Activated CD8-positive, alpha-beta memory T cell treated with anti-CD3 and anti-CD28 coated beads, Interleukin-2, amount 10 ng/mL, durations not matched to agents 7 days and 5 days (primary cell): Measurements from ENCODE around the gene TTC23. TPM values are rescaled to one million over a fixed set of nuclear protein-coding genes. Genes with fewer than 3 reads are reported as not detected.

Experiments
- ATAC-seq: fragments of 150-1000 bp; cut with Tn5 transposase; one replicate; pipeline ENCODE4 v1.10.0; 2021; ENCODE audit warnings: moderate library complexity
- CTCF ChIA-PET: fragments of 350-600 bp; sonication (Branson Sonifier 250); formaldehyde crosslinking; loops from one replicate; lab custom pipeline; 2021; ENCODE audit warnings: antibody characterized with exemption; lab: Charles Lee
- DNase-seq: peaks from one replicate; pipeline ENCODE4 v3.0.0-alpha.2; 2020
- H3K27ac Mint-ChIP-seq: one replicate; pipeline ENCODE4 v1.8.0; 2021; ENCODE audit warnings: mild to moderate bottlenecking, mixed read lengths
- H3K27me3 Mint-ChIP-seq: one replicate; pipeline ENCODE4 v1.8.0; 2021; ENCODE audit warnings: mixed read lengths
- H3K36me3 Mint-ChIP-seq: one replicate; pipeline ENCODE4 v1.8.0; 2021; ENCODE audit warnings: mild to moderate bottlenecking, mixed read lengths
- H3K4me1 Mint-ChIP-seq: one replicate; pipeline ENCODE4 v1.8.0; 2021; ENCODE audit warnings: mixed read lengths
- H3K4me3 Mint-ChIP-seq: one replicate; pipeline ENCODE4 v1.8.0; 2021; ENCODE audit warnings: mild to moderate bottlenecking, moderate library complexity, mixed read lengths
- H3K9me3 Mint-ChIP-seq: one replicate; pipeline ENCODE4 v1.8.0; 2022; ENCODE audit warnings: low read depth, mixed read lengths
- total RNA-seq, 2 experiments: library from RNA; stranded (reverse); gene quantifications; one replicate each; pipeline ENCODE4 v1.2.3, GENCODE V29; 2021

Gene TTC23
- total RNA-seq, 2 experiments from 2014 or later = 1.2 TPM

GRCh38 chr15:99131441-99132023 lies 117.8 kb downstream of the TTC23 start:
- H3K9me3 Mint-ChIP-seq = no peaks in the 10 kb centered on the region
- ATAC-seq = no peak
- no peaks in the 10 kb centered on the region for H3K36me3 Mint-ChIP-seq
- DNase-seq = no peak
- CTCF ChIA-PET = no interaction called here
- no peak overlapping the region for H3K27ac Mint-ChIP-seq
- H3K4me1 Mint-ChIP-seq = peaks cover 10% of the 10 kb centered on the region
- no peak overlapping the region for H3K4me3 Mint-ChIP-seq
- no peaks in the 10 kb centered on the region for H3K27me3 Mint-ChIP-seq

GRCh38 chr15:99130765-99131440 lies 118.5 kb downstream of the TTC23 start:
- CTCF ChIA-PET = no interaction called here

GRCh38 chr15:99130314-99130713 lies 119.1 kb downstream of the TTC23 start:
- no peaks in the 10 kb centered on the region for H3K27me3 Mint-ChIP-seq
- CTCF ChIA-PET = no interaction called here
- no peak for DNase-seq
- H3K9me3 Mint-ChIP-seq = no peaks in the 10 kb centered on the region
- no peak for ATAC-seq
- H3K4me3 Mint-ChIP-seq = no peak overlapping the region
- H3K4me1 Mint-ChIP-seq = peaks cover 7% of the 10 kb centered on the region
- no peak overlapping the region for H3K27ac Mint-ChIP-seq
- H3K36me3 Mint-ChIP-seq = no peaks in the 10 kb centered on the region

More at GRCh38 chr15:99130765-99131440, 118.5 kb downstream of the TTC23 start:
- DNase-seq (no peak), ATAC-seq (no peak)
- Mint-ChIP-seq H3K36me3 (no peaks in the 10 kb centered on the region), H3K27me3 (no peaks in the 10 kb centered on the region), H3K27ac (no peak overlapping the region), H3K9me3 (no peaks in the 10 kb centered on the region), H3K4me1 (peaks cover 10% of the 10 kb centered on the region), H3K4me3 (no peak overlapping the region)

- Mint-ChIP-seq H3K27ac (no peak overlapping the region), H3K9me3 (no peaks in the 10 kb centered on the region), H3K27me3 (no peaks in the 10 kb centered on the region), H3K4me3 (no peak overlapping the region), H3K4me1 (no peaks in the 10 kb centered on the region), H3K36me3 (no peaks in the 10 kb centered on the region)
- CTCF ChIA-PET = interaction anchor here (1.2 kb wide), 1 partner anchor 24 kb away, joined by 3 read pairs; no protein-coding TSS in a partner anchor
- ATAC-seq (no peak), DNase-seq (no peak)
Observed at GRCh38 chr15:99129644-99130043, 119.7 kb downstream of the TTC23 start.

GRCh38 chr15:99128411-99128810 lies 121.0 kb downstream of the TTC23 start:
- Mint-ChIP-seq H3K9me3 (no peaks in the 10 kb centered on the region), H3K36me3 (no peaks in the 10 kb centered on the region), H3K4me1 (no peaks in the 10 kb centered on the region), H3K4me3 (no peak overlapping the region), H3K27ac (no peak overlapping the region), H3K27me3 (no peaks in the 10 kb centered on the region)
- ATAC-seq = no peak
- CTCF ChIA-PET = interaction anchor here (0.8 to 1.2 kb wide), 2 partner anchors 15 to 23 kb away, joined by 3 read pairs; no protein-coding TSS in a partner anchor
- DNase-seq = no peak

GRCh38 chr15:99127773-99128172 lies 121.6 kb downstream of the TTC23 start:
- Mint-ChIP-seq H3K27me3 (no peaks in the 10 kb centered on the region), H3K36me3 (no peaks in the 10 kb centered on the region), H3K9me3 (no peaks in the 10 kb centered on the region), H3K27ac (no peak overlapping the region), H3K4me1 (no peaks in the 10 kb centered on the region), H3K4me3 (no peak overlapping the region)
- ATAC-seq (no peak), DNase-seq (no peak)
- CTCF ChIA-PET = no interaction called here

GRCh38 chr15:99126930-99127329 lies 122.5 kb downstream of the TTC23 start:
- Mint-ChIP-seq H3K27ac (no peak overlapping the region), H3K4me1 (no peaks in the 10 kb centered on the region), H3K4me3 (no peak overlapping the region), H3K36me3 (no peaks in the 10 kb centered on the region), H3K27me3 (no peaks in the 10 kb centered on the region), H3K9me3 (no peaks in the 10 kb centered on the region)
- DNase-seq (no peak), ATAC-seq (no peak)
- CTCF ChIA-PET = interaction anchor here (0.6 kb wide), 1 partner anchor 154 kb away, joined by 4 read pairs; no protein-coding TSS in a partner anchor

- Mint-ChIP-seq H3K27ac (no peak overlapping the region), H3K27me3 (no peaks in the 10 kb centered on the region), H3K4me1 (no peaks in the 10 kb centered on the region), H3K4me3 (no peak overlapping the region), H3K36me3 (no peaks in the 10 kb centered on the region), H3K9me3 (no peaks in the 10 kb centered on the region)
- no peak for ATAC-seq
- no peak for DNase-seq
- CTCF ChIA-PET = no interaction called here
Observed at GRCh38 chr15:99126131-99126588, 123.2 kb downstream of the TTC23 start.

GRCh38 chr15:99125061-99125891 lies 124.1 kb downstream of the TTC23 start:
- CTCF ChIA-PET = no interaction called here
- ATAC-seq = no peak
- Mint-ChIP-seq H3K4me1 (no peaks in the 10 kb centered on the region), H3K27ac (no peak overlapping the region), H3K4me3 (no peak overlapping the region), H3K36me3 (no peaks in the 10 kb centered on the region), H3K9me3 (no peaks in the 10 kb centered on the region), H3K27me3 (no peaks in the 10 kb centered on the region)
- no peak for DNase-seq

- CTCF ChIA-PET = no interaction called here
- no peak for DNase-seq
- no peaks in the 10 kb centered on the region for H3K36me3 Mint-ChIP-seq
- H3K9me3 Mint-ChIP-seq = no peaks in the 10 kb centered on the region
- H3K4me1 Mint-ChIP-seq = no peaks in the 10 kb centered on the region
- H3K4me3 Mint-ChIP-seq = no peak overlapping the region
- no peak for ATAC-seq
- H3K27me3 Mint-ChIP-seq = no peaks in the 10 kb centered on the region
- H3K27ac Mint-ChIP-seq = no peak overlapping the region
Observed at GRCh38 chr15:99124641-99125040, 124.7 kb downstream of the TTC23 start.

GRCh38 chr15:99123713-99124451 lies 125.5 kb downstream of the TTC23 start:
- Mint-ChIP-seq H3K27ac (no peak overlapping the region), H3K4me1 (no peaks in the 10 kb centered on the region), H3K4me3 (no peak overlapping the region), H3K27me3 (no peaks in the 10 kb centered on the region), H3K36me3 (no peaks in the 10 kb centered on the region), H3K9me3 (no peaks in the 10 kb centered on the region)
- CTCF ChIA-PET = no interaction called here
- ATAC-seq (no peak), DNase-seq (no peak)

- Mint-ChIP-seq H3K4me3 (no peak overlapping the region), H3K36me3 (no peaks in the 10 kb centered on the region), H3K27ac (no peak overlapping the region), H3K4me1 (no peaks in the 10 kb centered on the region), H3K27me3 (no peaks in the 10 kb centered on the region), H3K9me3 (no peaks in the 10 kb centered on the region)
- DNase-seq (no peak), ATAC-seq (no peak)
- CTCF ChIA-PET = no interaction called here
Observed at GRCh38 chr15:99122831-99123712, 126.3 kb downstream of the TTC23 start.
